H9 (cell line): ENCODE data around the gene CCDC126. TPM values are rescaled to one million over a fixed set of nuclear protein-coding genes. Genes with fewer than 3 reads are reported as not detected.

ENCODE experiments used
- DNase-seq: peaks from one replicate; pipeline ENCODE4 v3.0.0-alpha.2; 2017
- H2AFZ ChIP-seq: one replicate; pipeline ENCODE4 v1.6.1; 2013; ENCODE audit warnings: mild to moderate bottlenecking, low read length, control low read depth, moderate library complexity
- H2AK5ac ChIP-seq: 2 replicates; pipeline ENCODE4 v1.6.1; 2013; ENCODE audit warnings: low read length, control low read depth, mixed read lengths; ENCODE audit not compliant: insufficient read length
- H2BK120ac ChIP-seq: one replicate; pipeline ENCODE4 v1.6.1; 2013; ENCODE audit warnings: low read depth, mild to moderate bottlenecking, low read length, control low read depth, inconsistent platforms; ENCODE audit not compliant: poor library complexity, severe bottlenecking
- H2BK12ac ChIP-seq: 2 replicates; pipeline ENCODE4 v1.6.1; 2013; ENCODE audit warnings: low read length, control low read depth, mixed read lengths, low read depth; ENCODE audit not compliant: insufficient read length
- H2BK15ac ChIP-seq: 2 replicates; pipeline ENCODE4 v1.6.1; 2013; ENCODE audit warnings: low read depth, low read length, control low read depth
- H2BK20ac ChIP-seq: one replicate; pipeline ENCODE4 v1.6.1; 2013; ENCODE audit warnings: low read depth, mild to moderate bottlenecking, low read length, control low read depth, inconsistent platforms; ENCODE audit not compliant: poor library complexity, severe bottlenecking
- H2BK5ac ChIP-seq: 2 replicates; pipeline ENCODE4 v1.6.1; 2013; ENCODE audit warnings: low read length, control low read depth, mixed read lengths; ENCODE audit not compliant: insufficient read length
- H3K14ac ChIP-seq: 2 replicates; pipeline ENCODE4 v1.6.1; 2013; ENCODE audit warnings: low read length, control low read depth; ENCODE audit not compliant: insufficient read depth
- H3K18ac ChIP-seq: 2 replicates; pipeline ENCODE4 v1.6.1; 2013; ENCODE audit warnings: low read depth, mild to moderate bottlenecking, mixed read lengths, low read length, control low read depth; ENCODE audit not compliant: insufficient read length
- H3K23ac ChIP-seq: 2 replicates; pipeline ENCODE4 v1.6.1; 2013; ENCODE audit warnings: low read length, control low read depth, mixed read lengths, low read depth; ENCODE audit not compliant: insufficient read length
- H3K23me2 ChIP-seq: 2 replicates; pipeline ENCODE4 v1.6.1; 2013; ENCODE audit warnings: low read depth, mild to moderate bottlenecking, mixed read lengths, low read length, control low read depth; ENCODE audit not compliant: insufficient read length, poor library complexity, severe bottlenecking
- H3K27ac ChIP-seq: 2 replicates; pipeline ENCODE4 v1.5.1; 2013; ENCODE audit warnings: low read length, control low read depth, mixed read lengths, low read depth; ENCODE audit not compliant: insufficient read length
- H3K27me3 ChIP-seq: 2 replicates; pipeline ENCODE4 v1.6.1; 2013; ENCODE audit warnings: low read length, control low read depth, inconsistent platforms; ENCODE audit not compliant: insufficient read depth
- H3K4ac ChIP-seq: 2 replicates; pipeline ENCODE4 v1.6.1; 2013; ENCODE audit warnings: low read depth, mild to moderate bottlenecking, control low read depth, inconsistent platforms, low read length, moderate library complexity
- H3K4me1 ChIP-seq: 2 replicates; pipeline ENCODE4 v1.6.1; 2013; ENCODE audit warnings: low read length, control low read depth, inconsistent platforms; ENCODE audit not compliant: insufficient read depth
- H3K4me2 ChIP-seq: 2 replicates; pipeline ENCODE4 v1.6.1; 2013; ENCODE audit warnings: low read length, control low read depth, mixed read lengths; ENCODE audit not compliant: insufficient read length, insufficient read depth
- H3K56ac ChIP-seq: 2 replicates; pipeline ENCODE4 v1.6.1; 2013; ENCODE audit warnings: low read depth, mild to moderate bottlenecking, mixed read lengths, low read length, control low read depth; ENCODE audit not compliant: insufficient read length
- H3K79me1 ChIP-seq: 2 replicates; pipeline ENCODE4 v1.6.1; 2013; ENCODE audit warnings: low read depth, mild to moderate bottlenecking, moderate library complexity, low read length, control low read depth, inconsistent platforms; ENCODE audit not compliant: insufficient read depth, poor library complexity, severe bottlenecking
- H3K79me2 ChIP-seq: 2 replicates; pipeline ENCODE4 v1.6.1; 2013; ENCODE audit warnings: low read length, control low read depth, inconsistent platforms; ENCODE audit not compliant: insufficient read depth
- H3K9ac ChIP-seq: 2 replicates; pipeline ENCODE4 v1.6.1; 2013; ENCODE audit warnings: low read length, control low read depth, mixed read lengths; ENCODE audit not compliant: insufficient read length; ENCODE audit errors: extremely low read depth
- H3K9me3 ChIP-seq: one replicate; pipeline ENCODE4 v1.6.1; 2013; ENCODE audit warnings: low read depth, low read length, inconsistent platforms; ENCODE audit not compliant: control insufficient read depth
- H3T11ph ChIP-seq: one replicate; pipeline ENCODE4 v1.6.1; 2013; ENCODE audit warnings: mild to moderate bottlenecking, low read length, control low read depth, inconsistent platforms
- H4K20me1 ChIP-seq: one replicate; pipeline ENCODE4 v1.6.1; 2013; ENCODE audit not compliant: control insufficient read depth, insufficient read length, insufficient read depth
- H4K5ac ChIP-seq: 2 replicates; pipeline ENCODE4 v1.6.1; 2013; ENCODE audit warnings: low read depth, mild to moderate bottlenecking, mixed read lengths, low read length, control low read depth; ENCODE audit not compliant: insufficient read length
- H4K8ac ChIP-seq: replicated peaks from 2 replicates; pipeline ENCODE4 v1.6.1; 2013; ENCODE audit warnings: low read length, control low read depth, mixed read lengths, low read depth; ENCODE audit not compliant: insufficient read length
- H4K91ac ChIP-seq: 2 replicates; pipeline ENCODE4 v1.6.1; 2013; ENCODE audit warnings: low read depth, mild to moderate bottlenecking, moderate library complexity, mixed read lengths, low read length, control low read depth; ENCODE audit not compliant: insufficient read length
- H3K27ac Mint-ChIP-seq, 3 experiments: 2 replicates in 2 of 3; 3 replicates in 1 of 3; pipeline ENCODE4 v1.8.0; 2020 to 2021; ENCODE audit warnings: mixed read lengths in 3 of 3, mild to moderate bottlenecking in 1 of 3, moderate library complexity in 1 of 3
- H3K27me3 Mint-ChIP-seq: 2 replicates; pipeline ENCODE4 v1.8.0; 2021; ENCODE audit warnings: low read depth, mild to moderate bottlenecking, moderate library complexity, mixed read lengths
- H3K36me3 Mint-ChIP-seq, 3 experiments: 2 replicates in 2 of 3; 3 replicates in 1 of 3; pipeline ENCODE4 v1.8.0; 2020 to 2021; ENCODE audit warnings: low read depth in 3 of 3, mixed read lengths in 3 of 3; ENCODE audit not compliant: insufficient read depth in 1 of 3
- H3K4me1 Mint-ChIP-seq, 2 experiments: 2 replicates each; pipeline ENCODE4 v1.8.0; 2020; ENCODE audit warnings: mixed read lengths in 2 of 2
- H3K4me3 Mint-ChIP-seq, 2 experiments: 2 replicates in 1 of 2; 3 replicates in 1 of 2; pipeline ENCODE4 v1.8.0; 2020 to 2021; ENCODE audit warnings: mild to moderate bottlenecking in 2 of 2, mixed read lengths in 2 of 2, moderate library complexity in 1 of 2
- H3K9me3 Mint-ChIP-seq, 2 experiments: 2 replicates in 1 of 2; 3 replicates in 1 of 2; pipeline ENCODE4 v1.8.0; 2020; ENCODE audit warnings: mild to moderate bottlenecking in 2 of 2, mixed read lengths in 2 of 2, moderate library complexity in 1 of 2
- WGBS: extraction: QIAGEN DNeasy Blood & Tissue Kit; methylation state at CpG from one replicate; pipeline ENCODE4 v1.1.7; 2013; ENCODE audit warnings: missing lambda C conversion rate, low lambda C conversion rate, mixed read lengths; ENCODE audit not compliant: insufficient read length; ENCODE audit errors: extremely low coverage; 5-methylcytosine and 5-hydroxymethylcytosine counted together
- total RNA-seq: library from RNA; stranded (reverse); gene quantifications from 2 replicates; pipeline ENCODE4 v1.2.1, GENCODE V29; 2021
- TF ChIP-seq, protein P1 (sequence below): fragments of 200-600 bp; sonication (generic); conservative IDR thresholded peaks from 3 replicates; pipeline ENCODE4 v1.8.0; 2021; ENCODE audit warnings: antibody characterized with exemption, mild to moderate bottlenecking

Gene CCDC126
- total RNA-seq, 1 experiment from 2014 or later = 4.0 TPM

DNA sequence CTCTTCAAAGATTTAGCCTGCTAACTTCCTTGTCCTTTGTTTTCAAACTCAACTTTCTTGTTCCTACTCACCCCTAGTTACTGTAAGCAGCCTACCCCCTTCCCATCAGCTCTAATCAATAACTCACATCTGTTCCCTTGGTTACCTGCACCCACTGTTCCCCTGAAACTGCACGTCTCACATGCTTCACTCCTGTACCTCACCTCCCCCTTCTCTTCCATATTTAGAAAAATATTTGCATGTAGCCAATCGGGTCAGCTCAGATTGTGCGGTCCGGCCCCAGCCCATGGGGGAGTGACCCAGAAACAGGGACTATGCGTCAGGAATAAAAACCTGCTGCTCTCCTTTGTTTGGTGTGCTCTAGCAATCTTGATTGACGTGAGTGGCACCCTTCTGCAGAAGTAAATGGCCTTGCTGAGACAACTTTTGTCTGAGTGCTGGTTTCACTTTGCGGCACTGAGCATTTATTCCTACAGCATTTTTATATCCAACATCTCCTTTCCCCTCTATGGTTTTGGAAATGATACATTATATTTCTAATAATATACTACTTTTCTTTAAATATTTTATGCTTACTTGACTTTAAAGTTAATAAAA, 61.7 kb downstream of the CCDC126 start:
- H3K27ac ChIP-seq = no peak overlapping the region
- no peak overlapping the region for H3T11ph ChIP-seq
- no peak overlapping the region for H3K18ac ChIP-seq
- no peak overlapping the region for H3K23ac ChIP-seq
- H2BK12ac ChIP-seq = no peak overlapping the region
- H3K79me1 ChIP-seq = no peaks in the 10 kb centered on the region
- DNase-seq = peak; percentile 34
- no peak overlapping the region for H3K4ac ChIP-seq
- no peaks in the 10 kb centered on the region for H3K27me3 ChIP-seq
- no peaks in the 10 kb centered on the region for H3K23me2 ChIP-seq
- no peak overlapping the region for H4K8ac ChIP-seq
- no peak overlapping the region for H2BK15ac ChIP-seq
- no peak overlapping the region for H4K91ac ChIP-seq
- H4K5ac ChIP-seq = no peak overlapping the region
- Mint-ChIP-seq H3K4me3 (no peak overlapping the region), H3K36me3 (peaks cover 10 to 18% (median 11%) of the 10 kb centered on the region in 3 experiments), H3K27me3 (no peaks in the 10 kb centered on the region), H3K27ac (no peak overlapping the region), H3K4me1 (peaks cover 31 to 32% of the 10 kb centered on the region in 2 experiments), H3K9me3 (peaks cover 14 to 25% of the 10 kb centered on the region in 2 experiments)
- H3K79me2 ChIP-seq = no peaks in the 10 kb centered on the region
- H3K9ac ChIP-seq = no peak overlapping the region
- H2BK20ac ChIP-seq = no peak overlapping the region
- H3K56ac ChIP-seq = no peak overlapping the region
- WGBS = no CpG with 5 or more reads among the region's 7 CpGs
- H2AK5ac ChIP-seq = no peak overlapping the region
- peaks cover under 1% of the 10 kb centered on the region for H3K9me3 ChIP-seq
- no peak overlapping the region for H3K4me2 ChIP-seq
- no peak overlapping the region for H2BK120ac ChIP-seq
- H4K20me1 ChIP-seq = no peaks in the 10 kb centered on the region
- H2AFZ ChIP-seq = no peak overlapping the region
- H3K14ac ChIP-seq = no peak overlapping the region
- peaks cover 7% of the 10 kb centered on the region; the same call in 1 of the 2 replicates for H3K4me1 ChIP-seq
- H2BK5ac ChIP-seq = no peak overlapping the region
- TF ChIP-seq, protein P1, sequence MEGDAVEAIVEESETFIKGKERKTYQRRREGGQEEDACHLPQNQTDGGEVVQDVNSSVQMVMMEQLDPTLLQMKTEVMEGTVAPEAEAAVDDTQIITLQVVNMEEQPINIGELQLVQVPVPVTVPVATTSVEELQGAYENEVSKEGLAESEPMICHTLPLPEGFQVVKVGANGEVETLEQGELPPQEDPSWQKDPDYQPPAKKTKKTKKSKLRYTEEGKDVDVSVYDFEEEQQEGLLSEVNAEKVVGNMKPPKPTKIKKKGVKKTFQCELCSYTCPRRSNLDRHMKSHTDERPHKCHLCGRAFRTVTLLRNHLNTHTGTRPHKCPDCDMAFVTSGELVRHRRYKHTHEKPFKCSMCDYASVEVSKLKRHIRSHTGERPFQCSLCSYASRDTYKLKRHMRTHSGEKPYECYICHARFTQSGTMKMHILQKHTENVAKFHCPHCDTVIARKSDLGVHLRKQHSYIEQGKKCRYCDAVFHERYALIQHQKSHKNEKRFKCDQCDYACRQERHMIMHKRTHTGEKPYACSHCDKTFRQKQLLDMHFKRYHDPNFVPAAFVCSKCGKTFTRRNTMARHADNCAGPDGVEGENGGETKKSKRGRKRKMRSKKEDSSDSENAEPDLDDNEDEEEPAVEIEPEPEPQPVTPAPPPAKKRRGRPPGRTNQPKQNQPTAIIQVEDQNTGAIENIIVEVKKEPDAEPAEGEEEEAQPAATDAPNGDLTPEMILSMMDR = no peak
